NCI-H748 (cell line): ENCODE data around the gene ZNF772.
A peak's percentile ranks its signal among the peaks of the same experiment; 100 is the strongest.
"Not testable (repeated sequence)": the region's sequence is repeated elsewhere in the genome, so short reads cannot be mapped to it uniquely, and the experiment has no call there.

Source experiments
- DNase-seq: peaks from one replicate; lab custom pipeline; 2025; ENCODE audit not compliant: unreplicated experiment; lab: John Stamatoyannopoulos, UW

Gene ZNF772

GRCh38 chr19:57477191-57478008 is at the start of gene ZNF772:
TSS of gene ZNF772 (minus strand) at chr19:57477566. CDS start at chr19:57477309, 257 bp downstream.
- DNase-seq, result peak; percentile 98

- DNase-seq, result not testable (repeated sequence)
Measured at GRCh38 chr19:57518021-57518420, 40.7 kb upstream of the ZNF772 start.

GRCh38 chr19:57515255-57515654 is 37.9 kb upstream of the ZNF772 start:
- no peak for DNase-seq

GRCh38 chr19:57512845-57513244 is 35.5 kb upstream of the ZNF772 start:
- DNase-seq, result peak; percentile 22

- no peak for DNase-seq
Measured at GRCh38 chr19:57511484-57511883, 34.1 kb upstream of the ZNF772 start.

- DNase-seq, result peak; percentile 30
Measured at GRCh38 chr19:57506163-57506562, 28.8 kb upstream of the ZNF772 start.

GRCh38 chr19:57500400-57500799 is 23.0 kb upstream of the ZNF772 start:
- DNase-seq, result peak; percentile 7

GRCh38 chr19:57499680-57500395 is 22.5 kb upstream of the ZNF772 start, which contains the start of gene ZNF773:
TSS of gene ZNF773 (plus strand) at chr19:57499938. CDS start at chr19:57500081, 143 bp downstream.
- peak; percentile 99 for DNase-seq

GRCh38 chr19:57499332-57499679 is 21.9 kb upstream of the ZNF772 start:
- DNase-seq, result not testable (repeated sequence)

- not testable (repeated sequence) for DNase-seq
Measured at GRCh38 chr19:57488299-57488644, 10.9 kb upstream of the ZNF772 start.

- peak; percentile 99 for DNase-seq
Measured at GRCh38 chr19:57487477-57488298, 10.3 kb upstream of the ZNF772 start, which contains the start of gene ZNF419. TSS of gene ZNF419 (plus strand) at chr19:57487750. CDS start at chr19:57487951, 201 bp downstream.

GRCh38 chr19:57473646-57474045 is 3.7 kb downstream of the ZNF772 start:
- no peak for DNase-seq

GRCh38 chr19:57466489-57466888 is 10.9 kb downstream of the ZNF772 start:
- no peak for DNase-seq

- DNase-seq, result peak; percentile 78
Measured at GRCh38 chr19:57465680-57466381, 11.5 kb downstream of the ZNF772 start.

GRCh38 chr19:57452307-57452706 is 25.1 kb downstream of the ZNF772 start:
- DNase-seq, result no peak

- no peak for DNase-seq
Measured at GRCh38 chr19:57443121-57443696, 34.2 kb downstream of the ZNF772 start.

GRCh38 chr19:57441979-57442752 is 35.2 kb downstream of the ZNF772 start:
- no peak for DNase-seq

- DNase-seq, result no peak
Measured at GRCh38 chr19:57438925-57439324, 38.4 kb downstream of the ZNF772 start.

GRCh38 chr19:57437931-57438330 is 39.4 kb downstream of the ZNF772 start:
- DNase-seq, result no peak

GRCh38 chr19:57436417-57436816 is 40.9 kb downstream of the ZNF772 start:
- DNase-seq, result no peak
